DOHH2 (cell line): ENCODE data around the gene ERVFRD-1.

Experiments used
- H3F3A ChIP-seq: fragments of 200-600 bp; sonication (generic), shearing (Covaris generic); 2 replicates; pipeline ENCODE4 v1.6.0; 2016; ENCODE audit warnings: antibody characterized with exemption, mild to moderate bottlenecking; ENCODE audit not compliant: control insufficient read depth, insufficient read depth
- H3K27ac ChIP-seq: fragments of 200-600 bp; sonication (generic); 2 replicates; pipeline ENCODE4 v1.5.1; 2014; ENCODE audit warnings: low read depth, mild to moderate bottlenecking, low read length, moderate library complexity
- H3K27me3 ChIP-seq: fragments of 200-600 bp; sonication (generic); 2 replicates; pipeline ENCODE4 v1.6.1; 2014; ENCODE audit warnings: mild to moderate bottlenecking, low read length, mixed read lengths; ENCODE audit not compliant: control insufficient read depth
- H3K36me3 ChIP-seq: fragments of 200-600 bp; sonication (generic); 2 replicates; pipeline ENCODE4 v1.6.1; 2014; ENCODE audit warnings: mild to moderate bottlenecking, low read length, moderate library complexity, mixed read lengths; ENCODE audit not compliant: control insufficient read depth
- H3K4me1 ChIP-seq: fragments of 200-600 bp; sonication (generic); 2 replicates; pipeline ENCODE4 v1.6.1; 2014; ENCODE audit warnings: mild to moderate bottlenecking, low read length, mixed read lengths; ENCODE audit not compliant: control insufficient read depth
- H3K4me2 ChIP-seq: fragments of 200-600 bp; sonication (generic); 2 replicates; pipeline ENCODE4 v1.6.0; 2014; ENCODE audit warnings: mild to moderate bottlenecking, low read length, moderate library complexity
- H3K4me3 ChIP-seq: fragments of 200-600 bp; sonication (generic); 2 replicates; pipeline ENCODE4 v1.5.1; 2014; ENCODE audit warnings: mild to moderate bottlenecking, low read length, mixed read lengths
- H3K79me2 ChIP-seq: fragments of 200-600 bp; sonication (generic); 2 replicates; pipeline ENCODE4 v1.6.1; 2014; ENCODE audit warnings: mild to moderate bottlenecking, low read length, mixed read lengths; ENCODE audit not compliant: control insufficient read depth
- H3K9me2 ChIP-seq: fragments of 200-600 bp; sonication (generic); replicated peaks from 2 replicates; pipeline ENCODE4 v1.6.1; 2014; ENCODE audit warnings: mild to moderate bottlenecking, low read length, mixed read lengths; ENCODE audit not compliant: control insufficient read depth
- H3K9me3 ChIP-seq: fragments of 200-600 bp; sonication (generic); 2 replicates; pipeline ENCODE4 v1.6.1; 2014; ENCODE audit warnings: antibody characterized with exemption, low read length, mixed read lengths; ENCODE audit not compliant: control insufficient read depth, insufficient read depth
- H4K20me1 ChIP-seq: fragments of 200-600 bp; sonication (generic); 2 replicates; pipeline ENCODE4 v1.6.0; 2014; ENCODE audit warnings: low read depth, mild to moderate bottlenecking, antibody characterized with exemption, low read length, moderate library complexity; ENCODE audit not compliant: control insufficient read depth, insufficient read depth
- EZH2phosphoT487 ChIP-seq: fragments of 200-600 bp; sonication (generic); IDR thresholded peaks from 2 replicates; pipeline ENCODE4 v1.6.1; 2017; ENCODE audit warnings: borderline replicate concordance, mild to moderate bottlenecking, antibody characterized with exemption, low read length, moderate library complexity, mixed read lengths
- TF ChIP-seq, protein P1 (sequence below): fragments of 200-600 bp; sonication (generic); IDR thresholded peaks from one replicate; pipeline ENCODE4 v1.5.1; 2014; ENCODE audit warnings: antibody characterized with exemption, mild to moderate bottlenecking, low read depth, low read length; ENCODE audit not compliant: poor library complexity, severe bottlenecking

ERVFRD-1 gene, protein sequence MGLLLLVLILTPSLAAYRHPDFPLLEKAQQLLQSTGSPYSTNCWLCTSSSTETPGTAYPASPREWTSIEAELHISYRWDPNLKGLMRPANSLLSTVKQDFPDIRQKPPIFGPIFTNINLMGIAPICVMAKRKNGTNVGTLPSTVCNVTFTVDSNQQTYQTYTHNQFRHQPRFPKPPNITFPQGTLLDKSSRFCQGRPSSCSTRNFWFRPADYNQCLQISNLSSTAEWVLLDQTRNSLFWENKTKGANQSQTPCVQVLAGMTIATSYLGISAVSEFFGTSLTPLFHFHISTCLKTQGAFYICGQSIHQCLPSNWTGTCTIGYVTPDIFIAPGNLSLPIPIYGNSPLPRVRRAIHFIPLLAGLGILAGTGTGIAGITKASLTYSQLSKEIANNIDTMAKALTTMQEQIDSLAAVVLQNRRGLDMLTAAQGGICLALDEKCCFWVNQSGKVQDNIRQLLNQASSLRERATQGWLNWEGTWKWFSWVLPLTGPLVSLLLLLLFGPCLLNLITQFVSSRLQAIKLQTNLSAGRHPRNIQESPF

DNA sequence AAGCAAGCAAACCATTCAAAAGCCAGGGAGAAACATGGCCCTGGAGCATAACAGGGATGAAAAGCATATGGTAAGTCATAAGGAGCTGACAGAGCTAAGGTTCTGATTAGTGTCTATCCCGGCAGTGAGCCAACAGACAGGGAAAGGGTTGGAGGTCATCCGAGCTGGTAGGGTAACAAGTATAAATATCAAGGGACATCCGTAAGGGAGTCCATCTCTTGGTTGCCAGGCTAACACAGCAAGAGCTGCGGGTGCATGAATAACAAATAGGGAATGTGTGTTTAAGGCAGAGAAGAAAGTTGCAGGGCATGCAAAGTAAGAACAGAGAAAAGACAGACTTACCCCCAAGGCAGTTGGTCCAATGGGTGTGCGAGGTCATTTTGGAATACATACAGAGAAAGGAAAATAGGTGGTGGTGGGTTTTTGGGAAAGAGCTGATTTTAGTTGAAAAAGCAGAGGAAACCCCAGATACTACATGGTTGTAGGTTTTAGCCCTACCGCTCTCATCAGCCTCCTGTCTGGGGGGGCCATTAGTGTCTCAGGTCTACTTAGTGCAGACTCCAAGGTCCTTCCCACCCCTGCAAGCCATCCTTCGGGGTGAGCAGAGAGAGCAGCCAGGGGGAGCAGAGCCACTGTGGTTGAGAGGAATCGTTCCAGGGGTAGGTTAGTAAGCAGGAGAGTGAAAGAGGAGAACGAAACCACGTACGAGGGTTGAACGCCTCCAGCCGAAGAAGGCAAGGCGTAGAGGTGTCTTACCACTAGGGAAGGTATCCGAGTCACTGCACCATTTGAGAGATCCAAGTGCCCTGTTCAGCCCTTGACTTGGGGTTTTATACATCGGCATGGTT is at the start of gene ERVFRD-1:
Gene ERVFRD-1, minus strand, starts transcription at position 805 of the 848 bp plus-strand sequence. CDS start 6,415 bp downstream, outside the sequence.
- H3K9me3 ChIP-seq, result no peaks in the 10 kb centered on the region
- H3K36me3 ChIP-seq, result no peaks in the 10 kb centered on the region; the same call in 1 of the 2 replicates
- H3K27me3 ChIP-seq, result no peaks in the 10 kb centered on the region
- no peak within 1 kb of the TSS for H3K4me2 ChIP-seq
- H3K27ac ChIP-seq, result no peak within 1 kb of the TSS
- TF ChIP-seq, protein P1, sequence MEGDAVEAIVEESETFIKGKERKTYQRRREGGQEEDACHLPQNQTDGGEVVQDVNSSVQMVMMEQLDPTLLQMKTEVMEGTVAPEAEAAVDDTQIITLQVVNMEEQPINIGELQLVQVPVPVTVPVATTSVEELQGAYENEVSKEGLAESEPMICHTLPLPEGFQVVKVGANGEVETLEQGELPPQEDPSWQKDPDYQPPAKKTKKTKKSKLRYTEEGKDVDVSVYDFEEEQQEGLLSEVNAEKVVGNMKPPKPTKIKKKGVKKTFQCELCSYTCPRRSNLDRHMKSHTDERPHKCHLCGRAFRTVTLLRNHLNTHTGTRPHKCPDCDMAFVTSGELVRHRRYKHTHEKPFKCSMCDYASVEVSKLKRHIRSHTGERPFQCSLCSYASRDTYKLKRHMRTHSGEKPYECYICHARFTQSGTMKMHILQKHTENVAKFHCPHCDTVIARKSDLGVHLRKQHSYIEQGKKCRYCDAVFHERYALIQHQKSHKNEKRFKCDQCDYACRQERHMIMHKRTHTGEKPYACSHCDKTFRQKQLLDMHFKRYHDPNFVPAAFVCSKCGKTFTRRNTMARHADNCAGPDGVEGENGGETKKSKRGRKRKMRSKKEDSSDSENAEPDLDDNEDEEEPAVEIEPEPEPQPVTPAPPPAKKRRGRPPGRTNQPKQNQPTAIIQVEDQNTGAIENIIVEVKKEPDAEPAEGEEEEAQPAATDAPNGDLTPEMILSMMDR, result no peak
- H3F3A ChIP-seq, result peaks cover 4% of the 10 kb centered on the region; the same call in 1 of the 2 replicates
- no peak within 1 kb of the TSS for H3K4me3 ChIP-seq
- peaks cover 16% of the 10 kb centered on the region; the same call in 1 of the 2 replicates for H4K20me1 ChIP-seq
- no peaks in the 10 kb centered on the region for H3K4me1 ChIP-seq
- peaks cover 80% of the 10 kb centered on the region for H3K79me2 ChIP-seq
- no peaks in the 10 kb centered on the region for H3K9me2 ChIP-seq

DNA sequence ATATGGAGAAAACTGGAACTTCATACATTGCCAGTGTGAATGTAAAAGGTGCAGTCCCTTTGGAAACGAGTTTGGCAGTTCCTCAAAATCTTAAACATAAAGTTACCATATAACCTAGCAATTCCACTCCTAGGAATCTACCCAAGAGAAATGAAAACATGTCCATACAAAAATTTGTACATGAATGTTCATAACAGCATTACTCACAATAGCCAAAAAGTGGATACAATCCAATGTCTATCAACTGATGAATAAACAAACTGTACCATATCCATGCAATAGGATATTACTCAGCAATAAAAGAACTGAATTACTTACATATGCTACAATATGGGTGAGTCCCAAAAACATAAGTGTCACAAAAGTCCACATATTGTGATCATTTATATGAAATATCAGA is 48.7 kb upstream of the ERVFRD-1 start:
- Histone ChIP-seq H3F3A (no peaks in the 10 kb centered on the region), H3K4me2 (no peak overlapping the region), H3K9me2 (no peaks in the 10 kb centered on the region), H3K79me2 (no peaks in the 10 kb centered on the region), H3K4me1 (no peaks in the 10 kb centered on the region), H3K27ac (no peak overlapping the region), H3K9me3 (no peaks in the 10 kb centered on the region), H3K4me3 (no peak overlapping the region), H4K20me1 (no peaks in the 10 kb centered on the region), H3K36me3 (no peaks in the 10 kb centered on the region), H3K27me3 (no peaks in the 10 kb centered on the region)
- TF ChIP-seq, protein P1, result no peak
- TF ChIP-seq EZH2phosphoT487, result no peak

DNA sequence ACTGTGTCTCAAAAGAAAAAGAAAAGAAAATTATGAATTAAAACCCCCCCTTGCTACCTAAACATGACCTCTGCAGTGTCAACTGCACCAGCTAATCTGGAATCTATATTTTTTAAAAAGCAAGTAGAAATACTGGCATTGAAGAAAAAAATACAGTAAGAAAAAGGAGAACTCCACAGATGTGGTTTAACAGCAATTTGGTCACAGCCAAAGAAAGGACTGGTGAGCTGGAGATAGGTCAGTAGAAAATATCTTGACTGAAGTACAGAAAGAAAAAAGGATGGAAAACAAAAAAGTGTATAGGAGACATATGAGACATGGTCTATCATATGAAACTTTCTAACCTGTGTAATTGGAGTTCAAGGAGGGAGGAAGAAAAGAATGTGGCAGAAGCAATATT is 44.1 kb upstream of the ERVFRD-1 start:
- no peaks in the 10 kb centered on the region for H3K79me2 ChIP-seq
- H3K9me3 ChIP-seq, result no peaks in the 10 kb centered on the region
- no peaks in the 10 kb centered on the region for H3K36me3 ChIP-seq
- no peaks in the 10 kb centered on the region for H3K4me1 ChIP-seq
- H3K27me3 ChIP-seq, result no peaks in the 10 kb centered on the region
- TF ChIP-seq EZH2phosphoT487, result no peak
- TF ChIP-seq, protein P1, result no peak
- H4K20me1 ChIP-seq, result no peaks in the 10 kb centered on the region
- H3F3A ChIP-seq, result no peaks in the 10 kb centered on the region
- no peak overlapping the region for H3K4me3 ChIP-seq
- H3K4me2 ChIP-seq, result no peak overlapping the region
- H3K9me2 ChIP-seq, result no peaks in the 10 kb centered on the region
- H3K27ac ChIP-seq, result no peak overlapping the region
